ENCODE measurements around the gene MNAT1.

Gene MNAT1

DNA sequence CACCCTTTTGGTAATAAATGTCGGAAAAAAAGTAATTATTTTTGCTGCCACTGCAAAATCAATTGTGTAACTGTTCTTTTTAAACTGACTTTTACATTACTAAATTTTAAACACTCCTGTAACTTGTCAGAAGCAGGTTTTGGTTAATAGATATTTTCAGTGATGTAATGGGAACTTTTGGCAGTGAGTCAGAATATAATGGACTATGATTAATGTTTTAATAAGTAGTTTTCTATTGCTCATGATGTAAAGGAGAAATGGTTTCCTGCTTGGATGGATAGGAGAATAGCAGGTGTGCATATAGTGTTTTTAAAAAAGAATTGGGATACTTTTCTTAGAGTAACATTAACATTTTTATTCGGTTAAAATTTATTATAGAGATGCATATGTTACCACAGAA lies 187.5 kb downstream of the MNAT1 start:
- H3K4me3 ChIP-seq (ENCODE audit: low read depth, low read length), result no peak overlapping the region
- TF ChIP-seq, protein P1, sequence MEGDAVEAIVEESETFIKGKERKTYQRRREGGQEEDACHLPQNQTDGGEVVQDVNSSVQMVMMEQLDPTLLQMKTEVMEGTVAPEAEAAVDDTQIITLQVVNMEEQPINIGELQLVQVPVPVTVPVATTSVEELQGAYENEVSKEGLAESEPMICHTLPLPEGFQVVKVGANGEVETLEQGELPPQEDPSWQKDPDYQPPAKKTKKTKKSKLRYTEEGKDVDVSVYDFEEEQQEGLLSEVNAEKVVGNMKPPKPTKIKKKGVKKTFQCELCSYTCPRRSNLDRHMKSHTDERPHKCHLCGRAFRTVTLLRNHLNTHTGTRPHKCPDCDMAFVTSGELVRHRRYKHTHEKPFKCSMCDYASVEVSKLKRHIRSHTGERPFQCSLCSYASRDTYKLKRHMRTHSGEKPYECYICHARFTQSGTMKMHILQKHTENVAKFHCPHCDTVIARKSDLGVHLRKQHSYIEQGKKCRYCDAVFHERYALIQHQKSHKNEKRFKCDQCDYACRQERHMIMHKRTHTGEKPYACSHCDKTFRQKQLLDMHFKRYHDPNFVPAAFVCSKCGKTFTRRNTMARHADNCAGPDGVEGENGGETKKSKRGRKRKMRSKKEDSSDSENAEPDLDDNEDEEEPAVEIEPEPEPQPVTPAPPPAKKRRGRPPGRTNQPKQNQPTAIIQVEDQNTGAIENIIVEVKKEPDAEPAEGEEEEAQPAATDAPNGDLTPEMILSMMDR (IDR thresholded peaks at IDR 0.05; ENCODE audit: borderline replicate concordance, insufficient read depth, low read depth, low read length), result no peak

DNA sequence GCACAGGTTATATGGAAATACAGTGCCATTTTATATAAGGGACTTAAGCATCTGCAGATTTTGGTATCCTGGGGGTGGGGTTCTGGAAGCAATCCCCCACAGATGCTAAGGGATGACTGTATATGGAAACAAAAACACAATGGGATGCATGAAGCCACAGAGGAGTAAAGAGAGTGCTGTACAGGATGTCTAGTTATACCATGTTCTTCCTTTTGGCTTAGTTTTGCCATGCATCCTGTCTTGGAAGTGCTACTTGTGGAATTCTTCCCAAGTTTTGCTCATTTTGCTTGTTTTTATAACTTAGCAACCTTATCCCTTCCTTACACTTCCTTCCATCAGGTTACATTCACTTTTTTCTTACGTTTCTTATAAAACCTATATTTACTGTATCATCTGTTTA lies 190.7 kb downstream of the MNAT1 start:
- TF ChIP-seq, protein P1 (IDR thresholded peaks at IDR 0.05; ENCODE audit: borderline replicate concordance, insufficient read depth, low read depth, low read length), result no peak
- H3K4me3 ChIP-seq (ENCODE audit: low read depth, low read length), result no peak overlapping the region

DNA sequence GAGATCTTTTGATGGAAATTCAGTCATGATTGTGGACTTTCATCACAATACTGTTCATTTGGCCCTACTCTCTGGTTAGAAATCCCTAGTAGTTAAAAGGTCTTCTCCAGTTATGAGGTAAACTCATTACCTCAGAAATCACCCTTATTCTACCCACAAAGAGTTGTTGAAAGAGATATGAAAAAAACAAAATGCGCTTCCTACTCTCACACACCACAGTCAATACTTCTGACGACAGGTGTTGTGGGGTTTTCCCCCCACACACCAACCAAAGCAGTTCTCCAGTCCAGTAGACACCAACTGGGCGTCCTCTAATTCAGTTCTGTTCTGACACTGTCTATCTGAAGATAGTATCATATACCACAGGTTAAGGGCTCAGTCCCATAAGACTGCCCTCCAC lies 191.4 kb downstream of the MNAT1 start:
- H3K4me3 ChIP-seq (ENCODE audit: low read depth, low read length), result no peak overlapping the region

DNA sequence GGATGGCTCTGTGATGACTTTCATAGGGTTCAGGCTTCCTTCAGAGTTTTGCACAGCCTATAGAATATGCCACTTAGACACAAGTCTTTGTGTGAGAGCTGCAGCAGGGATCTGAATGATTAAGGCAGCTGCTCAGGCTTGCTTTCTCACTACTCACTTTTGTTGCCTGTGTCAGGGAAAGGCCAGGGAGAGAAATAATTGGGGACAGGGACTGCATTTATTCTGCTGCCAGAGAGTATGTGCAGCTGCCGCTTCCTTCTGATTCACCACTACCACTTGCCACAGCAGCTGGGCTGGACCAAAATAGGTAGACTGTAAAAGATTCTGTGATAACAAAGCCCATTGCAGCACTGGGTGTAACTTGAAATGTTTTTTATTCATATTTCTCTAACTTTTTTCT lies 196.7 kb downstream of the MNAT1 start:
- H3K4me3 ChIP-seq (ENCODE audit: low read depth, low read length), result no peak overlapping the region
- TF ChIP-seq, protein P1 (IDR thresholded peaks at IDR 0.05; ENCODE audit: borderline replicate concordance, insufficient read depth, low read depth, low read length), result no peak

More for the DNA sequence above, 191.4 kb downstream of the MNAT1 start:
- TF ChIP-seq, protein P1 (IDR thresholded peaks at IDR 0.05; ENCODE audit: borderline replicate concordance, insufficient read depth, low read depth, low read length), result no peak

DNA sequence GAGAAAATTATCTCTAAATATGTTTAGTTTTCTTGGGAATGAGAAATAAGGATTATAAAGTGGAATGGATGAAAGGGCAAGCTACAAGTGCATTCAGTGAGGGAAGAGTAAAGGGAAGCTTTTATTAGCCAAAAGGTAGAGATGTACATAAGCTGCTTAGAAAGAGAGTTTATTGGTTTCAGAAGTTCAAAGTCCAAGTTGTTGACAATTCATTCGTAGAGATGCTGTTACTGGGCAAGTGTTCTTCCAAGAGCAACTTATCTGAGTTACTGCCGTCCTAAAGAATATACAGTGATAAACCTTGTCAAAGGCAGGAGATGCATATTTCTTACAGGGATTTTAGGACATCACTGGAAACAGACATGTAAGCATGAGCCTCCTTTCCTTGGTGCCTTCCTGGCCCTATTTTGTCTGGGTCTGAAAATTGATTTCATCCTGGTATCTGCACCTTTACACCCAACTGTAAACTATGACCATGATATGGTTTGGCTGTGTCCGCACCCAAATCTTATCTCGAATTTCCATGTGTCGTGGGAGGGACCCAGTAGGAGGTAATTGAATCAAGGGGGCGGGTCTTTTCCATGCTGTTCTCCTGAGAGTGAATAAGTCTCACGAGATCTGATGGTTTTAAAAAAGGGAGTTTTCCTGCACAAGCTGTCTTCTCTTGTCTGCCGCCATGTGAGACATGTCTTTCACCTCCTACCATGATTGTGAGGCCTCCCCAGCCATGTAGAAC lies 199.5 kb downstream of the MNAT1 start:
- TF ChIP-seq, protein P1 (IDR thresholded peaks at IDR 0.05; ENCODE audit: borderline replicate concordance, insufficient read depth, low read depth, low read length), result no peak
- H3K4me3 ChIP-seq (ENCODE audit: low read depth, low read length), result no peak overlapping the region

DNA sequence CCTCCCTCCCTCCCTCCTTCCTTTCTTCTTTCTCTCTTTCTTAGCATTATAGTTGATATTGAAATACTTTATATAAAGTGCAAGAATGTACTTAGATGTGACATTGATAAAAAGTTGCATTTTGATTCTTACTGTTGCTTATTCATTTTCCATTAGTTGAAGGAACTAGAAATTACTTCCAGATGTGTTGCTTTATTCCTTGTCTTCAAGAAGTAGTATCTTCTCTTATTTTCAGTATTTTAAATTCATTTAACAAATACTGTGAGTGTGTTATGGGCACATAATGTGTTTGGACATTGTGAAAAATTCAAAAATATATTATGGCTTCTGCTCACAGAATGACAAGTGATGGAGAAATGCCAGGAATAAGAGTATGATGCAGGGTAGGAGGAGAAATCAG lies 200.8 kb downstream of the MNAT1 start:
- no peak overlapping the region for H3K4me3 ChIP-seq (ENCODE audit: low read depth, low read length)
- TF ChIP-seq, protein P1 (IDR thresholded peaks at IDR 0.05; ENCODE audit: borderline replicate concordance, insufficient read depth, low read depth, low read length), result no peak

DNA sequence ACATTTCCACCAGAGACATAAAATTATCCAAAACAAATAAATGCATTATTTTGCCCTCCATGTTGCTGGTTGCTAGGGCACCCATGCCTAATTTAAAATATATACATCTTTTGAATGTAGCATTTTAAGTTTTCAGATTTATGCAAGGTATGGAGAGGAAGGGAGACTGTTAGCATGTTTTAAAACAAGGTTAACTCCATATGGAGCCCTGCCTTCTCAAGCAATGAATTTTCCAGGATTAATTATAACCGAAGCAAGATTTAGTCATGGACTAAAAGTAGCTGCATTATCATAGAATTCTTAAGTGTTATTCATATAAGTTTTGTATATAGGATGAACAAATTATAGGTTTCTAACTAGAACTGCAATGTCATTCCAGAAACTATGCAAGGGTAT lies 209.1 kb downstream of the MNAT1 start:
- no peak overlapping the region for H3K4me3 ChIP-seq (ENCODE audit: low read depth, low read length)

More for the DNA sequence above, 209.1 kb downstream of the MNAT1 start:
- TF ChIP-seq, protein P1 (IDR thresholded peaks at IDR 0.05; ENCODE audit: borderline replicate concordance, insufficient read depth, low read depth, low read length), result no peak
